ENCODE results near the gene CTCF.
"Not testable (repeated sequence)": the region's sequence is repeated elsewhere in the genome, so short reads cannot be mapped to it uniquely, and the experiment has no call there.

CTCF gene, protein sequence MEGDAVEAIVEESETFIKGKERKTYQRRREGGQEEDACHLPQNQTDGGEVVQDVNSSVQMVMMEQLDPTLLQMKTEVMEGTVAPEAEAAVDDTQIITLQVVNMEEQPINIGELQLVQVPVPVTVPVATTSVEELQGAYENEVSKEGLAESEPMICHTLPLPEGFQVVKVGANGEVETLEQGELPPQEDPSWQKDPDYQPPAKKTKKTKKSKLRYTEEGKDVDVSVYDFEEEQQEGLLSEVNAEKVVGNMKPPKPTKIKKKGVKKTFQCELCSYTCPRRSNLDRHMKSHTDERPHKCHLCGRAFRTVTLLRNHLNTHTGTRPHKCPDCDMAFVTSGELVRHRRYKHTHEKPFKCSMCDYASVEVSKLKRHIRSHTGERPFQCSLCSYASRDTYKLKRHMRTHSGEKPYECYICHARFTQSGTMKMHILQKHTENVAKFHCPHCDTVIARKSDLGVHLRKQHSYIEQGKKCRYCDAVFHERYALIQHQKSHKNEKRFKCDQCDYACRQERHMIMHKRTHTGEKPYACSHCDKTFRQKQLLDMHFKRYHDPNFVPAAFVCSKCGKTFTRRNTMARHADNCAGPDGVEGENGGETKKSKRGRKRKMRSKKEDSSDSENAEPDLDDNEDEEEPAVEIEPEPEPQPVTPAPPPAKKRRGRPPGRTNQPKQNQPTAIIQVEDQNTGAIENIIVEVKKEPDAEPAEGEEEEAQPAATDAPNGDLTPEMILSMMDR
- 21.9 to 70.1 (median 49.4) reads per million in 18 experiments for total RNA-seq

DNA sequence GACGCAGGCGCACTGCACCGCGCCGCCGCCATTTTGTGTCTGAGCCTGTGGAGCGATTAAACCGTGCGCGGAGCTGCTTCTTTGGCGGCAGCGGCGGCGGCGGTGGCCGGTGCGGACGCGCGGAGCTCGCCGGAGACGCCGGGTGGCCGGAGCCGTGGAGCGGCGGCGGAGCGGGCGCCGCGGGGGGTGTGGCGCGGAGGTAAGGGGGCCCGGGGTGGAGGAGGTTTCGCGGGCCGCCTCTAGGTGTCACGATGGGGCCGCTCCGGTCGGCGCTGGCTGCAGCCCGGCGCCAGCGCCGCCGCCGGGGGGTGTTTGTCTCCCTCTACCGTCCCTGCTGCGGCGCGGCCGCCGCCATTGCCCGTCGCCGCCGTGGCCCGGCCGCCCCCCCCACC is at the start of gene CTCF:
TSS of gene CTCF (plus strand) at position 1 of the 392 bp plus-strand sequence. CDS start 48,307 bp downstream, outside the sequence.
- peak; percentile 72 to 87 for DNase-seq

DNA sequence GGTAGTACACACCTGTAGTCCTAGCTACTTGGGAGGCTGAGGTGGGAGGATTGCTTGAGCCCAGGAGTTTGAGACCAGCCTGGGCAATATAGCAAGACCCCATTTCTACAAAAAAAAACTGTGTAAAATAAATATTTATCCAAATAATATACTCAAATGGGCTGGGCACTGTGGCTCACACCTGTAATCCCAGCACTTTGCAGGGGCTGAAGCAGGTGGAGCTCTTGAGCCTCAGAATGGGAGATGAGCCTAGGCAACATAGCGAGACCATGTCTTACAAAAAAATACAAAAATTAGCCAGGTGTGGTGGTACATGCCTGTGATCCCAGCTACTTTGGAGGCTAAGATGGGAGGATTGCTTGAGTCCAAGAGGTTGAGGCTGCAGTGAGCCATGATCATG is 48.4 kb upstream of the CTCF start:
- DNase-seq: not testable (repeated sequence)

DNA sequence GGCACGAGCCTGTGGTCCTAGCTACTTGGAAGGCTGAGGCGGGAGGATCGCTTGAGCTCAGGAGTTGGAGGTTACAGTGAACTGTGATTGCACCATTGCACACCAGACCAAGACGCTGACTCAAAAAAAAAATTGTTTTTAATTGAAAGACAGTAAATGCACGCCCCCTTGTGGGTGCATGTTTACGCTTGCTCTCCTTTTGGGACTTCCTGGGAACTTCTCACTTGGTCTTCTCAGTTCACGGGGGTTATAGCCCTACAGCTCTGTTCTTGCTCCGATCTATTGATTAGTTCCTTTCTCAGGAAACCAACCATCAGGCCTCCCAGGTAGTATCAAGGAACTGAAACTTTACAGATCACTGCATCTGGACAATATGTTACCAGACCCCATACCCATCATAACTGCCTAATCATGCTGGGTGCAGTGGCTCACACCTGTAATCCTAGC is 47.9 kb upstream of the CTCF start:
- peak; percentile 94 to 97 for DNase-seq

DNA sequence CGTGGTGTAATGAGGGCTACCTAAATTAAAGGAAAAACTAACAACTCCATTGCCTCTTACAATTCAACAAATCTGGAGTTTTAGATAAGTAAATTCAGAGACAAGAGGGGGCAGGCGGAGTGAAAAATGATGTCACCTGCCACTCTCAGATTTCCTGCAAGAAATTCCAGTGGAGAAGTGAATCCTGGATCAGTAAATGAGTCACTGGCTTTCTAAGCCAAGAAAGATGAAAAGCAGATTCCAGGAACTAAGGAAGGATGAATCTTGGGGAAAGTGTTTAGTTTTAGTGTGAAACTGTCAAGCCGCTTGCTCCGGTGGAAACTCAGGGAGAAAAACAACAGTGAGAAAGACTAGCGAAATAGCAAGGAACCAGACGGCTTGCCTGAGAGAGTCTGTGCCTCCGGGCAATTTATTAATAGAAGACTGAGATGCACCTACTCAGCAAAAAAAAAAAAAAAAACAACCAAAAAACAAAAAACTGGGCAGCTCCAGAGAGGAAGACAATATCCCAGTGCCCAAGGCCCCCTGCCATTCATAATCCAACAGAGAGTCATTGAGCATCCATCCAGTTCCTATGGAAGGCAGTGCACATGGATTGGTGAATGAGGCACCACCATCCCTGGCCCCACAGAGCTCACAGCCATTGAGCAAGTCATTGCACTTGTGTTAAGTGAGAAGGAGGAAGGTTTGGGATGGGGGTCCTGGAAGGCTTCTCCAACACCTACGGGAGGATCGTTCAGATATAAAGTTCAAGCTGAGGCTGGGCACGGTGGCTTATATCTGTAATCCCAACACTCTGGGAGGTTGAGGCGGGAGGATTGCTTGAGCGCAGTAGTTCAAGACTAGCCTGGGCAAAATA is 45.8 kb upstream of the CTCF start:
- DNase-seq: no peak

DNA sequence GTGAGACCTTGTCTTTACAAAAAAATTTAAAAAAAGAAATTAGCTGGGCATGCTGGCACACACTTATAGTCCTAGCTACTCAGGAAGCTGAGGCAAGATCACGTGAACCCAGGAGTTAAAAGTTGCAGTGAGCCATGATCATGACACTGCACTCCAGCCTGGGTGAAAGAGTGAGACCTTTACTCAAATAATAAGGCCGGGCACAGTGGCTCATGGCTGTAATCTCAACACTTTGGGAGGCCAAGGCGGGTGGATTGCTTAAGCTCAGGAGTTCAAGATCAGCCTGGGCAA is 45.2 kb upstream of the CTCF start:
- DNase-seq: peak in 1 of 2 donors; percentile 42

DNA sequence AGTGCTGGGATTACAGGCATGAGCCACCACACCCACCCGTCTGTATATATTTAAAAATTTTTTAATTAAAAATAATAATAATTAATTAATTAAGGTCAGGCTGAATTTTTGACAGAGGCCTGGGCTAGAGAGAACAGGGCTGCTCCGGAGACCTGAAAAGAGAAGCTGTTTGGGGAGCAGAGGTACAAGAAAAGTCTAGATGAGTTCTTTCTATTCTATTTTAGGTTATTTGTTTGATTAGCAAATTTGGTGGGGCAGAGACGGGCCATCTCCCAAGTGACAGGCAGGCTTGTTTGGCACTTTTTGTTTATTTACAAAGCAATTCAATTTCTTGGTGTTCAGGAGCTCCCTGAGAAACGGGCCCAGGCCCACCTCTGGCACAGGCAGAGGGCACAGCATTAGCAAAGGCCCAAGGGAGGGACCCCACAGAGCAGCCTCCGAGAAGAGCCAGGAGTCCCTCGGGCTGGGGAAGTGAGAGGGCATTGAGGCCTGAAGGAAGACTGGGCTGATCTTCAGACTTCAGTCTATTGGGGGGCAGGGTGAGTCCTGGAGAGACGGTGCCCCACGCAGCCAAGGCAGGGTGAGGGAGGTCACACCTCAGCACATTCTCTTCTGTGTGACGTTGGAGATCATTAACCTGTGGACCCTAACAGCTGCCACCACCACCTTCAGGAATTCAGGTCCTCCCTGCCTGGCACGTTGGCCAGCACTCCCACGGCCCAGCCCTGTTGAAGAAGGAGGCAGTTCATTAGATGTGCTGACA is 44.5 kb upstream of the CTCF start:
- DNase-seq: no peak

DNA sequence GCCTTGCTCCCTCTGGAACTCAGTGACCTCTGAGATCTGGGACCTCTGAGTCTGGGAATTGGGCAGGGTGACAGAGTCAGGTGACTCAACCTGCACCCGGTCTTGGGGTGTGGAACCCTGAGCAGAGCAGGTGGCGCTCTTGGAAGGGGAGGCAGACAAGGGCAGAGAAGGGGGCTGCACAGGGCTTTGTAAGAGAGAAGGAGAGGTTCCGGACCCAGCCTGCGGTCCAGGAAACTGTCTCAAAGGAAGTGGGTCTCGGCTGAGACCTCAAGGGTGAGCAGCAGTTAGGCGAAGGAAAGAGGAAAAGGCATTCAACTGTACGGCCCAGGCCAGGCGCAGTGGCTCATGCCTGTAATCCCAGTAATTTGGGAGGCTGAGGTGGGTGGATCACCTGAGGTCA is 43.6 kb upstream of the CTCF start:
- no peak for DNase-seq

DNA sequence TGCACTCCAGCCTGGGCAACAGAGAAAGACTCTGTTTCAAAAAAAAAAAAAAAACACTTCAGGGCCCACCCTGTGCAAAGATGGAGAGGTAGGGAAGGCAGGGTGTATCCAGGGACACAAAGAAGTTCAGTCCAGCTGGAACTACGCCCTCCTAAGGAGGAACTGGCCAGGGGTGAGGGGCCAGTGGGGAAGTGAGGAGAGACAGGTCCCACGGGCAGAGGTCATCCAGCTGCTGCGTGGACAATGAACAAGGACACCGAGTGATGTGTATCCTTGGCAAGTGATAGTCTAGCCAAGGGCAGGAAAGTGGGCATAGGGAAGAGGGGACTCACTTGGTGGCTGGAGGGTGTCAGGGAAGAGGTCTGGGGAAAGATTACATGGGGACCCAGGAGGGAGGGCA is 43.1 kb upstream of the CTCF start:
- DNase-seq: peak; percentile 23 to 37

DNA sequence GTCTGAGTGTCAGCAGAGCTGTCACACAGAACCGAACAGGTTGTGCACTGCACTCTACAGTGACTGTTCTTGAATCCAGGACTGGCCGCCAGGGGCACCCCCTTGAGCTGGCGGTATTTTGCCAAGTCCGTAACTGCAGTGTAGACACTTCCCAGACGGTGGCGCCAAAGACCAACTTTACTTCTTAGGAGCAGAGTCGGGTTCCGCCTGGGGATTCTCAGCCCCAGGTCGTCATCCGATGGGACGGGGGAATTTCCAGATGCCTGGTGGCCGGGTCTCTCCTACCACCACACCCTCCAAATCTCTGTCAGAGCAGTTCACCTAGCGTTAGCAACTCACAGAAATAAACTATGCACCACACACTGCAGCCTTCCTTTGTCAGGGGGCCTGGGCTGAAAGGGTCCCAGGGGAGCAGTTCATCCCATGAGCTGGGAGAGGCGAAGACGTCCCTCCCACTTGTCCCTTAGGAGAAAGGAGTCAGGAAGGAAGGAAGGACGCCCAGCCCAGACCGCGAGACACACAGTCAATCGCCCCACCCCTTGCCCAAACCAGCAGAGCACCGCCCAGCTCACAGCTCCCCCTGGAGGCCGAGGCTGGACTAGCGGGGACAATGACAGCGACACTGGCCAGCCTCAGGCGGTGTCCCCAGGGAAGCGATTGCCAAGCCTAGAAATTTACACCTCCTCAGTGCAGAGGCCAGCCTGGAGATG is 41.1 kb upstream of the CTCF start:
- peak; percentile 99 for DNase-seq

DNA sequence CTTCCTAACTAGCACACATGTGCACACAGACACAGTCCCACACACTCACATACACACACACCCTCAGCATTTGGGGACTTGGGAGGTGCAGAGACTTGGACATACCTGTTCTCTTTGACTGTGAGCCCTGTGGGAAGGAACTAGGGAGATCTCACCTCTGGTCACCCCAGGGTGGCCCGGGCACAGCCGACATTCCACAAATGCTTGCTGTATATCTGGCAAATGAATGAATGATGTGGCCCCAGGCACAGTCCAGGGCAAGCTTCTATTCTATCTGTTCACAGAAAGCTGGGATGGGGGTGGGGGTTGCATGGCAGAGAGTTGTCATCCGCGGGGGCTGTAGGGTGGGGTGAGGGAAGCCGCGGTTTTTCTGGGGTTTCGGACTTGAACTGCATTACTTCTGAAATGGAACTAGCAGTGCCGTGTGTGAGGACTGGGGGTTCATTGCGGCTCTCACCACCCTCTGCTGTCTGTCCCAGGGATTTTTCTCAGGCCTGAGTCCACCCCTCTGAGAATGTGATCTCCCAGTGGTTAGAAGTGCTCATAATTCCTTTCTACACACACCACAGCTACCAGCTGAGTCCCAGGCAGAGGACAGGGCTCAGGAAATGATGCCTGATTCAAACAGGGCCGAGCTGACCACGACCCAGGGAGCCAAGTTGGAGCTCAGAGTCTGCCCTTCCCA is 37.0 kb upstream of the CTCF start:
- DNase-seq: peak; percentile 20 to 34

DNA sequence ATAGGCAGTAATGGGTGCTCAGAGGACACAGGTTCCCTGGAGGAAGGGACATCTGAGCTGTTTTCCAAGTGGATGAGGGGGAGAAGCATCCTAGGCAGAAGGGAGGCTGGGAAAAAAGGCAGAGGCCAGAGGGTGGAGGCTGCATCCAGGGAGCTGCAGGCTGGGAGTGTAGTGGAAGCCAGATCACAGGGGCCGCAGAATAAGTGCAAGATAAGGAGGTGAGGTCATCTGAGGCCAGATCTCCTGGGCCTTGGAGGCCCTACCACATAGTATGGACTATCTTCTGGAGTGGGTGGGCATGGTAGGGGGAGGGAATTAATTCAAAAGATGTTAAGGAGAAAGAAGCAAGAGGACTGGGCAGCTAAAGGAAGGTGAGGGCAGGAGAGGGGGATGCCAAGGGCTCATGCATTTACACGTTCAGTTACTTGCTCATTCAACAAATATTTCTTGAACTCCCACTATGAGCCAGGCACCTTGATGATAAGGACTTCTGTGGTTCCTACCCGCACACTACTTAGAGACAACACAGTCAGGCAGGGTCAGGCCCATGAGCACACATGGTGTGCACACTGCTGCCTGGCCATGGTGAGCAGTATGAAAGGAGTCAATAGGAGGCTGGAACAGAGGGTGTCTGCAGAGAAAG is 36.1 kb upstream of the CTCF start:
- no peak for DNase-seq

DNA sequence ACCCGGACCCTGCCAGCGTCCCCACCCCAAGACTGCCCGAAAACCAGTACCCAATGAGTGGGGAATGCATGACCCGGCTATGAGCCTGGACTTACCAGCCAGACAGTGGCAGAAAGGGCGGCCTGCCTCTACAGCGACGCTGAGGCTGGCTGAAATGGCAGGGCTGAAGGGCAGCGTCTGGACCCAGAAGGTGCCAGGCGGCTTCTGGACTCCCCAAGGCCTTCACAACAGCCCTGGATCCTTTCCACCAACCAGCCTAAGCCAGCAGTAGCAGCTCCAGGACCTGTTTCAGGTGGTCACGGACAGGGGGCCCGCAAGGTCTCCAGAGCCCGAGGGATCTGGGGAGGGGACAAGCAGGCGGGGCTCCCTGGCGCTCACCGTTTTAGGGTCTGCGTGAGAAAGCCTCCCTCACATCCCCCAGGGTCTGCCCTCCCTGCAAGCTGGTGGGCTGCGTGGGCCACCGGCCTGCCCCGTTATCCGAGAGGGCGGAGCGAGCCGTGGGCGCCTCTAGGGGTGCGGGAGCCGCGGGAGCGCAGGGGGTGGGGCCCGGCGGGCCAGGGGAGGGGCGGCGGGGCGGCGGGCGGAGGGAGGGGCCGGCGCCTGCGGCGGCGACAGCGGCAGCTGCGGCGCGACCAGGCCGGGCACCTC is 34.0 kb upstream of the CTCF start, which contains the start of gene RIPOR1:
TSS of gene RIPOR1 (plus strand) at position 608 of the 648 bp plus-strand sequence. CDS start 9,618 bp downstream, outside the sequence.
- DNase-seq: peak; percentile 20 to 68

DNA sequence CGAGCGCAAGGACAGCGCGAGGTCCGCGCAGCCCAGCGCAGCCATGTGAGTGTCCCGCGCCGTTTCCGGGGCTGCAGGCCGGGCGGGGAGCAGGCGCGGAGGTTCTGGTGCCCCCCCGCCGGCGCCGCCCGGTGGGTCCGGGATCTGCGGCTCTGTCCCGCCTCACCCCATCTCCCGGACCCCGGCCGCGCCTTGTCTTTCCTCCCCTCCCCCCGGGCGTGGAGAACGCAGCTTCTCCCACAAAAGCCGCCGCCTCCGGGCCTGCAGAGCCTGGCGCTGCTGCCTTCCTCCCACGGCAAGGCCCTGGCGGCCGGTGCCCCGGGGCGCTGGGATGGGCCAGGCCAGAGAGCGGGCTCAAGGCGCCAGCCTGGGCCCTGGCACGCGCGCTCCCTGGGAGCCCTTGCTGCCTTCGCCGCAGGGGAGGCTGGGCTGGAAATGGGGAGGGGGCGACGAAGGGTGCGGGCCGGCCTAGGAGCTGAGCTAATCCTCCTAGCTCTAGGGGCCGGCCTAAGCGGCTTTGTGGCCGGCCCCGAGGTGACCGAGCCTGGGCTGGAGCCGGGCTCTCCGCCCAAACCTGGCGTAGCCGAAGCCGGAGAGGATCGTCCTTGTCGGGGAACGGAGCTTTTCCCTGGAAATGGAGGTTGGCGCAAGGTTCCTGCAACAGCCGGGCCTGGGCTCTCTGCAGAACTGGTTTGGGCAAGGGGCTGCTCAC is 33.3 kb upstream of the CTCF start:
- DNase-seq: peak in 1 of 2 donors; percentile 50

DNA sequence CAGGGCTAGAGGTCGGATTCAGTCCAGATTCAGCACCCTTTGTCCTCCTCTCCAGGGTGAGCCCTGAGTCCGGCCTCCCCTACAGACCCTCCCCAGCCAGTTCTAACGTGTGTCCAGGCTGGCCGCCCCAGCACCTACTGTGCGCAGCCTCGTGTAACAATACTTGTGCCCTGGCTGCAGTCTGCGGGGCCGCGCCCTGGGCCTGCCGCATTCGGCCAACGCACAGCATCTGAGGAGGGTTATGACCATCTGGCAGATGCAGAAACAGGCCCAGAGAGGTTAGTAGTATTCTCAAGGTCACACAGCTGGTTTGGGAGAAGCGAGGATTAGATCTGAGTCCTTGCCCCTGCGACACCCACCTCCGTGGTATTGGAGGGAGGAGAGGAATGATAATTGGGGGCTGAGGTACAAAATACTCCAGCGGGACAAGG is 32.7 kb upstream of the CTCF start:
- DNase-seq: peak in 1 of 2 donors; percentile 19

DNA sequence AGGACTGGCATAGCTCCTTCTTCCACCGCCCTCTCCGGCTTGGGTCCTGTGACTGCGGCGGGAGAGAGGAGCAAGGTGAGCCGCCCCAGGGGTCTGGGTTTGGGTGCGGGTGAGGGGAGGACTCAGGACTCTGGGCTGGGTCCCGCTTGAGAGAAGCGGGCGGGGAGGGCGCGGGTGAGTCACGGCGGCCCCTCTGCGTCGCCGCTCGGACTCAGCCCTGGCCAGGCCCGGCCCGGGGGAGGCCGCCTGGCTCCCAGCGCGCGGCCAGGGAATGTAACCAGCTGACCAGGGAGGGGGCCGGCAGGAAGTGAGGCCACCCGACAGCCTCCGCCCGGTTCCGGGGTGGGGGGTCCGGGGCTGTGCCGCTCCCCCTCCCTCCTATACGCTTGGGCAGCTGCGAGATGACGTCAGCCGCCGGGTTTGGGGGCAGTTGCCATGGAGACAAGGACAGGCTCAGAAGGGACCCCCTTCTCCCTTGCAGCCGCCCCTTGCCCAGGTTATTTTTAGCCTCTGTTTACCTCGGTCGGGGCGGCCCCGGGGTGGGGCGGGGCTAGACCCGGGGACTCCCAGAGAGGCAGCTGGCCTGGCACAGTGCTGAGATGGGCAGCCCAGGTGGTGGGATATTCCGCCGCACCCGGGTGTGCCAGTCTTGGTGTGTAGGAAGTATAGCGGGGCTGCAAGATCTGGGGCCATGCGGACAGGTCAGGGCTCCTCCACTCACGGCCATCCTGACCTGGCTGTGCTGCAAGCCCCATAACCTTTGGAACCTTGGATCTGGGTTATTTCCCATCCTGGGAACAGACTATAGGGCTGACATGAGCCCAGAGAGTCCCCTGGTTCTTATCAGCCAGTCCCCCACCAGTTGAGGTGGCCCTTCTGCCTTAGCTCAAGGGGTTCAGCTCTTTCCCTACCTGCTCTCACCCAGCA is 32.0 kb upstream of the CTCF start:
- DNase-seq: peak; percentile 75 to 84

DNA sequence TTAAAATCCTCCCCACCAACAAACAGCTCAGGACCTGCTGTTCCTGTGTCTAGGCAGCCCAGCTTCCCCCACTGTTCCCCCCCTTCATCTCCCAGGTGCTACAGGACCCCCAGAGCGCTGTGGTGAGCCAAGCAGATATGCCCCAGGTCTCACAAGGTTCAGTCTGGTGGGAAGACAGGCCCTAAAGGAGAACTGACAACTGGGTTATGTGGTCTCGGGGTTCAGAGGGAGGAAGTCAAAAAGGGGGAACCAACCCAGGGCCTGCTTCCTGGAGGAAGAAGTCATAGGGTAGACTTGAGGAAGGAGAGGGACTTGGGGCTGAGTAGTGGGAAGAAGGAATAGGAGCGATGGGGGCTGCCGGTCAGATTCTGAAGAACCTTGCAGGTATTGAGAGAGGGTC is 31.1 kb upstream of the CTCF start:
- DNase-seq: peak; percentile 89 to 91

DNA sequence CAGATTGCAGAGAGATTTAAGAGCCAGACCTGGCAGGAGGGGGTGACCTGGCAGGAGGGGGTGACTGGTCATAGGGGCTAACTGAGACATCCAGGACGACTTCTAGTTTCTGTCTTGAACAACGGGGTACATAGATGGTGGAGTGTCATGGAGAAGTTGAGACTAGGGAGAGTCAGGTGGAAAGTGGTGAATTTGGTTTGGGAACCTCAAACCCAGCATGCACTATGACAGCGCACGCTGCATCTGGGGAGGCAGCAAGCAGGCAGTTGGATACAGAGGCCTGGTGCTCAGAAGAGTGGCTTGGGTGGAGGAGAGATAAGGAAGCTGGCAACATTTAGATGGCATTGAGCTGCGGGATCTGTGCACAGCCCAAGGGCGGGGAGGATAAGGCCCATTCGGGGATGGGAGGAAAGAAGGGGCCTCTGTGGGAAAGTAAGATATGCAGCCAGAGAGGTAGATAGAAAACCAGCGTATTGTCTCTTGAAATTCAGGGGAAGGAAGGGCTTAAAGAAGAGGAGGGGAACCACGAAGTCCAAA is 29.2 kb upstream of the CTCF start:
- DNase-seq: no peak

DNA sequence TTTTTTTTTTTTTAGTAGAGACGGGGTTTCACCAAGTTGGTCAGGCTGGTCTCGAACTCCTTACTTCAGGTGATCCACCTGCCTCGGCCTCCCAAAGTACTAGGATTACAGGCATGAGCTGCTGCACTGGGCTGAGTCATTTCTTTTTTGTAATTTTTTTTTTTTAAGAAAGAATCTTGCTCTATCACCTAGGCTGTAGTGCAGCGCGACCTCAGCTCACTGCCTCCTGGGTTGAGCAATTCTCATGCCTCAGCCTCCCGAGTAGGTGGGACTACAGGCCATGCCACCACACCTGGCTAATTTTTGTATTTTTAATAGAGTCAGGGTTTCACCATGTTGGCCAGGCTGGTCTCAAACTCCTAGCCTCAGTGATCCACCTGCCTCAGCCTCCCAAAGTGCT is 28.3 kb upstream of the CTCF start:
- not testable (repeated sequence) for DNase-seq

Measured in inflammatory macrophage (primary cell).